ENCODE results near the gene SCRG1. TPM values are rescaled to one million over a fixed set of nuclear protein-coding genes. Genes with fewer than 3 reads are reported as not detected.

Gene SCRG1
- polyA plus RNA-seq, 3 donors, result 0.07 to 0.24 (median 0.08) TPM

DNA sequence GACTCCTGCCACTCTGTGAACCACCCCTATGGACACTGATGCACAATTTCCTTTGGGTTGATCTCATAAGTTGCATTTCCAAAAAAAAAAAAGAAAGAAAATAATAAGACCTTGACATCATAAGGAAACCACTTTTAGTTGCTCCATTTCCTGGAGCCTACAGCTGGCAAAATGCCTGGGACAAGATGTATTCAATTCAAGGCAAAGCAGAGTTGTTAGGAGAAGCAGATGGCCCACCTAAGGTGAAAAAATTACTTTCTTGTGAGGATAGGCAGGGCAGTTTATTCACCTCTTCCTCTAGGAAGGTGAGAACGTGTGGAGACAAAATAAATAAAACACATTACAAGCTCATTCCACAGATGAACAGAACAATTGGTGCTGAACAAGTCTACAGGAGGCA lies 14.1 kb upstream of the SCRG1 start:
- H3K9me3 Mint-ChIP-seq, result peaks cover 0 to 5% (median 0%) of the 10 kb centered on the region in 7 donors
- Histone ChIP-seq H3K9ac (ENCODE audit: insufficient read depth, low read length, poor library complexity, severe bottlenecking) (no peak overlapping the region), H4K20me1 (ENCODE audit: insufficient read depth, low read length) (no peaks in the 10 kb centered on the region), H2AFZ (ENCODE audit: insufficient read depth, low read depth, low read length, poor library complexity, severe bottlenecking) (no peak overlapping the region), H3K4me2 (replicated peaks; ENCODE audit: extremely low read depth, low read length, poor library complexity, severe bottlenecking) (peak overlapping the region; percentile 37), H3K4me1 (ENCODE audit: control insufficient read depth in 1 of 2, insufficient read depth in 2 of 2, low read length in 2 of 2) (peaks cover 75 to 79% of the 10 kb centered on the region in 2 donors), H3K27me3 (ENCODE audit: control insufficient read depth in 2 of 2, insufficient read depth in 2 of 2, low read length in 2 of 2) (no peaks in the 10 kb centered on the region), H3K27ac (ENCODE audit: low read depth in 1 of 2, low read length in 2 of 2) (peak overlapping the region in 1 of 2 donors; percentile 93), H3K9me3 (replicated peaks in 1 of 2; ENCODE audit: control insufficient read depth in 1 of 2, insufficient read depth in 1 of 2, low read length in 2 of 2) (no peaks in the 10 kb centered on the region), H3K79me2 (ENCODE audit: insufficient read depth, low read length) (peaks cover 11% of the 10 kb centered on the region), H3K4me3 (replicated peaks in 1 of 3; ENCODE audit: low read depth in 2 of 3, low read length in 3 of 3) (peak overlapping the region in 1 of 3 experiments; percentile 71), H3K36me3 (replicated peaks in 1 of 2; ENCODE audit: control insufficient read depth in 1 of 2, insufficient read depth in 2 of 2, low read length in 2 of 2) (peaks cover 0 to 13% of the 10 kb centered on the region in 2 donors)
- H3K4me3 Mint-ChIP-seq, result peak overlapping the region in 1 of 2 donors; percentile 46
- H3K36me3 Mint-ChIP-seq, result peaks cover 11 to 14% of the 10 kb centered on the region in 2 donors
- H3K27ac Mint-ChIP-seq, result peak overlapping the region in 6 of 7 donors; percentile 79 to 99 (median 93)
- WGBS (ENCODE audit: insufficient coverage), result no CpG with 5 or more reads among the region's 1 CpG
- intact Hi-C loops (cut with micrococcal nuclease), result loop anchor here in 1 of 2 donors (10.0 kb wide), 2 partner anchors 238 to 408 kb away; no protein-coding TSS in a partner anchor
- peaks cover 0 to 4% (median 0%) of the 10 kb centered on the region in 3 donors for H3K27me3 Mint-ChIP-seq (ENCODE audit: low read depth in 3 of 3)
- TF ChIP-seq, protein P1, sequence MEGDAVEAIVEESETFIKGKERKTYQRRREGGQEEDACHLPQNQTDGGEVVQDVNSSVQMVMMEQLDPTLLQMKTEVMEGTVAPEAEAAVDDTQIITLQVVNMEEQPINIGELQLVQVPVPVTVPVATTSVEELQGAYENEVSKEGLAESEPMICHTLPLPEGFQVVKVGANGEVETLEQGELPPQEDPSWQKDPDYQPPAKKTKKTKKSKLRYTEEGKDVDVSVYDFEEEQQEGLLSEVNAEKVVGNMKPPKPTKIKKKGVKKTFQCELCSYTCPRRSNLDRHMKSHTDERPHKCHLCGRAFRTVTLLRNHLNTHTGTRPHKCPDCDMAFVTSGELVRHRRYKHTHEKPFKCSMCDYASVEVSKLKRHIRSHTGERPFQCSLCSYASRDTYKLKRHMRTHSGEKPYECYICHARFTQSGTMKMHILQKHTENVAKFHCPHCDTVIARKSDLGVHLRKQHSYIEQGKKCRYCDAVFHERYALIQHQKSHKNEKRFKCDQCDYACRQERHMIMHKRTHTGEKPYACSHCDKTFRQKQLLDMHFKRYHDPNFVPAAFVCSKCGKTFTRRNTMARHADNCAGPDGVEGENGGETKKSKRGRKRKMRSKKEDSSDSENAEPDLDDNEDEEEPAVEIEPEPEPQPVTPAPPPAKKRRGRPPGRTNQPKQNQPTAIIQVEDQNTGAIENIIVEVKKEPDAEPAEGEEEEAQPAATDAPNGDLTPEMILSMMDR (IDR thresholded peaks at IDR 0.05), result no peak
- peaks cover 70% of the 10 kb centered on the region for H3K4me1 Mint-ChIP-seq
- peak in 2 of 3 donors; percentile 12 to 41 for DNase-seq

DNA sequence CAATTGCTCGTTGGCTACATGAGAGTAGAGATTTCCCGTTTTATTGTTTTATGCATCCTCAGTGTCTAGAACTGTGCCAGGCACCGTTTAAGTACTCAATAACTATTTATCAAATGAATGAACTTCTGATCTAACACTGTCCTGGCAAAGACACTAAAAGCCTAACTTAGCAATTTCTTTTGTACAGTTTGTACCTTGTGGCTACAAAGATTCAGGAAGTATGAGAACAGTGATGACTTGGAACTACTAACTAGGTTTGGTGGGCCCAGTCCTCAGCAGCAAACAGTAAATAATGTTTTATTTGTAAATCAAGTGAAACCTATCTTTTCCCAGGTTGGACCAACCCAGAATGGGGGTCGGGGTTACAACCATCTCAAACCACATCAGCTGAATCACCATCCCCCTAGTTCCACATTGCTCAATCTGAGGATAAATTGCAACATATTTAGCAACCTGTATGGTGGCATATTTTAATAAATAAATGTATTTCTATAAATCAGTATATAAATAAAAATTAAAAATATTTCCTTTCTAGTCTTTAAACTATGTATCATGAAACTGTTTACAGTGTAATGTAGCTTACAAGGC lies 12.3 kb upstream of the SCRG1 start:
- intact Hi-C loops (cut with micrococcal nuclease), result loop anchor here in 1 of 2 donors (10.0 kb wide), 2 partner anchors 236 to 406 kb away; no protein-coding TSS in a partner anchor
- peaks cover 61 to 65% of the 10 kb centered on the region in 2 donors for H3K4me1 ChIP-seq (ENCODE audit: control insufficient read depth in 1 of 2, insufficient read depth in 2 of 2, low read length in 2 of 2)

More for the DNA sequence above, 12.3 kb upstream of the SCRG1 start:
- no peak overlapping the region for H2AFZ ChIP-seq (ENCODE audit: insufficient read depth, low read depth, low read length, poor library complexity, severe bottlenecking)
- H3K79me2 ChIP-seq (ENCODE audit: insufficient read depth, low read length), result peaks cover 11% of the 10 kb centered on the region
- DNase-seq, result peak; percentile 21 to 61 (median 53)
- no peaks in the 10 kb centered on the region for H3K9me3 ChIP-seq (replicated peaks in 1 of 2; ENCODE audit: control insufficient read depth in 1 of 2, insufficient read depth in 1 of 2, low read length in 2 of 2)
- H3K9ac ChIP-seq (ENCODE audit: insufficient read depth, low read length, poor library complexity, severe bottlenecking), result no peak overlapping the region
- WGBS (ENCODE audit: insufficient coverage), result 40% methylated on average over 1 of the region's 4 CpGs
- H3K9me3 Mint-ChIP-seq, result peaks cover 0 to 5% (median 0%) of the 10 kb centered on the region in 7 donors
- peaks cover 0 to 23% of the 10 kb centered on the region in 2 donors for H3K36me3 ChIP-seq (replicated peaks in 1 of 2; ENCODE audit: control insufficient read depth in 1 of 2, insufficient read depth in 2 of 2, low read length in 2 of 2)
- H3K4me3 ChIP-seq (replicated peaks in 1 of 3; ENCODE audit: low read depth in 2 of 3, low read length in 3 of 3), result peak overlapping the region in 1 of 3 experiments; percentile 24
- no peaks in the 10 kb centered on the region for H4K20me1 ChIP-seq (ENCODE audit: insufficient read depth, low read length)
- peaks cover 15 to 26% of the 10 kb centered on the region in 2 donors for H3K36me3 Mint-ChIP-seq
- peak overlapping the region; percentile 10 to 87 (median 79) for H3K27ac Mint-ChIP-seq
- peaks cover 0 to 3% (median 0%) of the 10 kb centered on the region in 3 donors for H3K27me3 Mint-ChIP-seq (ENCODE audit: low read depth in 3 of 3)
- peak overlapping the region in 1 of 2 donors; percentile 93 for H3K27ac ChIP-seq (ENCODE audit: low read depth in 1 of 2, low read length in 2 of 2)
- H3K4me3 Mint-ChIP-seq, result no peak overlapping the region
- H3K4me1 Mint-ChIP-seq, result peaks cover 62% of the 10 kb centered on the region
- TF ChIP-seq, protein P1 (IDR thresholded peaks at IDR 0.05), result no peak
- no peaks in the 10 kb centered on the region for H3K27me3 ChIP-seq (ENCODE audit: control insufficient read depth in 2 of 2, insufficient read depth in 2 of 2, low read length in 2 of 2)
- H3K4me2 ChIP-seq (replicated peaks; ENCODE audit: extremely low read depth, low read length, poor library complexity, severe bottlenecking), result peak overlapping the region; percentile 15
